SK-N-SH (cell line): Measurements from ENCODE around the gene FLYWCH1. TPM values are rescaled to one million over a fixed set of nuclear protein-coding genes. Genes with fewer than 3 reads are reported as not detected.

Experiments
- CTCF ChIA-PET: fragments of 300-600, 350-600 bp; formaldehyde crosslinking; extraction: SDS; loops from one replicate; lab custom pipeline; 2021; lab: Yijun Ruan, JAX
- POLR2A ChIA-PET: fragments of 350-600 bp; sonication (Branson Sonifier 250); formaldehyde crosslinking; extraction: SDS; loops from one replicate; lab custom pipeline; 2020; ENCODE audit warnings: antibody characterized with exemption, inconsistent platforms; lab: Yijun Ruan, JAX
- DNase-seq: peaks from one replicate; pipeline ENCODE4 v3.0.0; 2012
- H2AFZ ChIP-seq: fragments of 200-600 bp; sonication (generic); 2 replicates; pipeline ENCODE4 v1.8.1; 2016; ENCODE audit warnings: antibody characterized with exemption, mild to moderate bottlenecking, low read depth
- H3F3A ChIP-seq: fragments of 200-600 bp; sonication (generic); replicated peaks from 2 replicates; pipeline ENCODE3; 2016; ENCODE audit warnings: antibody characterized with exemption, mild to moderate bottlenecking; ENCODE audit not compliant: insufficient read depth
- H3K27ac ChIP-seq, 2 experiments: fragments of 200-500 bp in 1 of 2; fragments of 200-600 bp in 1 of 2; sonication (Bioruptor generic) in 1 of 2; sonication (generic), shearing (Covaris generic) in 1 of 2; 2 replicates each; pipeline versions ENCODE4 v1.5.1 to v1.6.1; 2014 to 2016; ENCODE audit warnings: low read depth in 2 of 2, inconsistent platforms in 1 of 2, low read length in 1 of 2, mild to moderate bottlenecking in 1 of 2, mixed read lengths in 1 of 2
- H3K27me3 ChIP-seq: fragments of 200-600 bp; sonication (generic), shearing (Covaris generic); 2 replicates; pipeline ENCODE4 v1.6.1; 2016; ENCODE audit warnings: mixed run types; ENCODE audit not compliant: insufficient read depth
- H3K36me3 ChIP-seq, 2 experiments: fragments of 200-500 bp in 1 of 2; fragments of 200-600 bp in 1 of 2; sonication (Bioruptor generic) in 1 of 2; sonication (generic) in 1 of 2; replicated peaks in 1 of 2; 2 replicates each; pipeline versions ENCODE3 to v1.5.1; 2014 to 2016; ENCODE audit warnings: low read length in 1 of 2, mild to moderate bottlenecking in 1 of 2; ENCODE audit not compliant: insufficient read depth in 2 of 2, control insufficient read depth in 1 of 2
- H3K4me1 ChIP-seq, 2 experiments: fragments of 200-500 bp in 1 of 2; fragments of 200-600 bp in 1 of 2; sonication (Bioruptor generic) in 1 of 2; sonication (generic), shearing (Covaris generic) in 1 of 2; 2 replicates each; pipeline versions ENCODE4 v1.5.1 to v1.6.1; 2014 to 2016; ENCODE audit warnings: low read depth in 1 of 2, low read length in 1 of 2, mixed run types in 1 of 2; ENCODE audit not compliant: insufficient read depth in 2 of 2, control insufficient read depth in 1 of 2
- H3K4me2 ChIP-seq: fragments of 200-600 bp; sonication (generic), shearing (Covaris generic); 2 replicates; pipeline ENCODE4 v1.6.1; 2017; ENCODE audit warnings: mixed run types
- H3K4me3 ChIP-seq, 2 experiments: fragments of 200-500 bp in 1 of 2; fragments of 200-600 bp in 1 of 2; sonication (Bioruptor generic) in 1 of 2; sonication (generic), shearing (Covaris generic) in 1 of 2; 2 replicates each; pipeline versions ENCODE4 v1.5.1 to v1.8.1; 2014 to 2016; ENCODE audit warnings: low read depth in 2 of 2, inconsistent platforms in 1 of 2, low read length in 1 of 2, mild to moderate bottlenecking in 1 of 2, mixed read lengths in 1 of 2, moderate library complexity in 1 of 2
- H3K79me2 ChIP-seq: fragments of 200-600 bp; sonication (generic); 2 replicates; pipeline ENCODE4 v1.8.1; 2017; ENCODE audit warnings: mild to moderate bottlenecking; ENCODE audit not compliant: insufficient read depth
- H3K9ac ChIP-seq: fragments of 200-600 bp; sonication (generic); 2 replicates; pipeline ENCODE4 v1.6.1; 2017; ENCODE audit warnings: mixed run types
- H3K9me2 ChIP-seq: fragments of 200-600 bp; sonication (generic); 2 replicates; pipeline ENCODE4 v1.6.1; 2017; ENCODE audit warnings: mixed run types
- H3K9me3 ChIP-seq: fragments of 200-600 bp; sonication (generic); 2 replicates; pipeline ENCODE4 v1.6.1; 2017; ENCODE audit warnings: mixed run types, mild to moderate bottlenecking, moderate library complexity
- H4K20me1 ChIP-seq: fragments of 200-600 bp; sonication (generic); 2 replicates; pipeline ENCODE4 v1.6.1; 2017; ENCODE audit warnings: mild to moderate bottlenecking, mixed run types; ENCODE audit not compliant: insufficient read depth
- CHD2 ChIP-seq: fragments of 150-350 bp; IDR thresholded peaks from 2 replicates; pipeline ENCODE4 v1.6.1; 2018; ENCODE audit warnings: low read length; ENCODE audit not compliant: partially characterized antibody
- CTCF ChIP-seq: fragments of 200-600 bp; sonication (generic); IDR thresholded peaks from 2 replicates; pipeline ENCODE4 v1.6.1; 2017; ENCODE audit warnings: antibody characterized with exemption, mild to moderate bottlenecking, moderate library complexity
- ELF1 ChIP-seq: IDR thresholded peaks from 2 replicates; pipeline ENCODE4 v1.4.0; 2012
- EP300 ChIP-seq, 2 experiments: IDR thresholded peaks; 2 replicates each; pipeline versions ENCODE4 v1.4.0 to v1.6.1; 2012; ENCODE audit warnings: borderline replicate concordance in 1 of 2, low read depth in 1 of 2, low read length in 1 of 2
- FOXJ3 ChIP-seq: sonication (generic); formaldehyde crosslinking; IDR thresholded peaks from 2 replicates; pipeline ENCODE4 v1.5.1; 2020; ENCODE audit warnings: mild to moderate bottlenecking, missing genetic modification reagents
- FOXM1 ChIP-seq: IDR thresholded peaks from 2 replicates; pipeline ENCODE4 v1.4.0; 2012; ENCODE audit warnings: low read depth, mild to moderate bottlenecking
- GABPA ChIP-seq: IDR thresholded peaks from 2 replicates; pipeline ENCODE4 v1.4.0; 2012; ENCODE audit warnings: low read depth, mild to moderate bottlenecking
- GATA2 ChIP-seq: sonication (generic); formaldehyde crosslinking; IDR thresholded peaks from 2 replicates; pipeline ENCODE4 v1.5.0; 2020; ENCODE audit warnings: mild to moderate bottlenecking, missing genetic modification reagents
- MAX ChIP-seq: IDR thresholded peaks from 2 replicates; pipeline ENCODE4 v1.4.0; 2012; ENCODE audit warnings: low read depth
- MEF2A ChIP-seq: IDR thresholded peaks from 2 replicates; pipeline ENCODE4 v1.4.0; 2012; ENCODE audit warnings: low read depth, borderline replicate concordance
- MXI1 ChIP-seq: IDR thresholded peaks from 2 replicates; pipeline ENCODE4 v1.6.1; 2012; ENCODE audit warnings: mild to moderate bottlenecking, low read depth, low read length, improper control_type of control experiment
- NFIC ChIP-seq: IDR thresholded peaks from 2 replicates; pipeline ENCODE4 v1.4.0; 2012; ENCODE audit warnings: borderline replicate concordance
- NRF1 ChIP-seq: IDR thresholded peaks from 2 replicates; pipeline ENCODE4 v1.6.1; 2012; ENCODE audit warnings: low read depth, mild to moderate bottlenecking, low read length
- POLR2AphosphoS5 ChIP-seq: IDR thresholded peaks from 2 replicates; pipeline ENCODE4 v1.6.1; 2012; ENCODE audit warnings: low read depth, low read length
- RAD21 ChIP-seq: IDR thresholded peaks from 2 replicates; pipeline ENCODE4 v1.6.1; 2012; ENCODE audit warnings: mild to moderate bottlenecking, low read length
- RXRA ChIP-seq: IDR thresholded peaks from 2 replicates; pipeline ENCODE4 v1.4.0; 2012; ENCODE audit warnings: low read depth, mild to moderate bottlenecking, borderline replicate concordance
- SMC3 ChIP-seq: IDR thresholded peaks from 2 replicates; pipeline ENCODE4 v1.6.1; 2012; ENCODE audit warnings: low read depth, low read length, improper control_type of control experiment
- TAF1 ChIP-seq: IDR thresholded peaks from 2 replicates; pipeline ENCODE4 v1.6.1; 2012; ENCODE audit warnings: low read depth, mild to moderate bottlenecking, low read length, moderate library complexity, borderline replicate concordance
- TCF12 ChIP-seq: IDR thresholded peaks from 2 replicates; pipeline ENCODE4 v1.4.0; 2012
- USF2 ChIP-seq: fragments of 150-350 bp; IDR thresholded peaks from 2 replicates; pipeline ENCODE4 v1.6.1; 2017; ENCODE audit warnings: antibody characterized with exemption, low read length, low read depth, borderline replicate concordance
- WGBS: methylation state at CpG from one replicate; pipeline ENCODE4 v1.1.6; 2017; ENCODE audit warnings: low lambda C conversion rate; 5-methylcytosine and 5-hydroxymethylcytosine counted together
- polyA plus RNA-seq, 3 experiments: library from polyadenylated mRNA; depleted of rRNA; stranded (reverse); fragments of >200 nt; gene quantifications; 2 replicates each; pipeline ENCODE4 v1.2.3, GENCODE V29; 2012
- TF ChIP-seq, protein P1 (sequence below): IDR thresholded peaks from 2 replicates; pipeline ENCODE4 v1.4.0; 2012; ENCODE audit warnings: low read depth, borderline replicate concordance

The FLYWCH1 gene
- polyA plus RNA-seq, 1 of the 3 experiments (the other 2 are of a cell fraction): 30.1 TPM

GRCh38 chr16:2867661-2867986 is 44.1 kb upstream of the FLYWCH1 start:
- no peaks in the 10 kb centered on the region for H3K79me2 ChIP-seq
- no peaks in the 10 kb centered on the region for H3K9me3 ChIP-seq
- POLR2A ChIA-PET: interaction anchor here (0.6 to 2.0 kb wide), 9 partner anchors 14 to 185 kb away, joined by 3 to 23 read pairs (median 6); partner anchors contain the start of genes FLYWCH2 and KCTD5
- TF ChIP-seq TAF1 (no peak), NFIC (no peak), RXRA (no peak)
- no peaks in the 10 kb centered on the region for H4K20me1 ChIP-seq
- peak overlapping the region; percentile 93 for H3K4me2 ChIP-seq
- no peaks in the 10 kb centered on the region for H3K27me3 ChIP-seq
- peaks cover 11% of the 10 kb centered on the region for H3F3A ChIP-seq
- 55% methylated on average over 8 of the region's 8 CpGs for WGBS
- H3K9ac ChIP-seq: peak overlapping the region; percentile 87
- H3K4me3 ChIP-seq: peak overlapping the region; percentile 61 to 71
- DNase-seq: no peak
- H3K36me3 ChIP-seq: no peaks in the 10 kb centered on the region
- peak overlapping the region; percentile 90 to 95 for H3K27ac ChIP-seq
- H3K9me2 ChIP-seq: no peaks in the 10 kb centered on the region
- CTCF ChIA-PET: interaction anchor here (0.8 to 10.9 kb wide), 33 partner anchors 9 to 384 kb away, joined by 3 to 144 read pairs (median 7); partner anchors contain the start of genes FLYWCH1, FLYWCH2, PRSS22 and SRRM2
- peaks cover 4 to 5% of the 10 kb centered on the region in 2 experiments; a peak in 3 of 4 replicates for H3K4me1 ChIP-seq
- peak overlapping the region; percentile 100 for H2AFZ ChIP-seq

GRCh38 chr16:2867987-2868789 is 43.5 kb upstream of the FLYWCH1 start:
- Histone ChIP-seq H3K9ac (peak overlapping the region; percentile 87), H4K20me1 (no peaks in the 10 kb centered on the region), H3K36me3 (no peaks in the 10 kb centered on the region), H3K27me3 (no peaks in the 10 kb centered on the region), H2AFZ (peak overlapping the region; percentile 100), H3K9me2 (no peaks in the 10 kb centered on the region), H3K79me2 (no peaks in the 10 kb centered on the region), H3K27ac (peak overlapping the region; percentile 90 to 95), H3F3A (peaks cover 11% of the 10 kb centered on the region), H3K4me1 (peaks cover 4 to 5% of the 10 kb centered on the region in 2 experiments; a peak in 3 of 4 replicates), H3K4me3 (peak overlapping the region; percentile 61 to 71), H3K9me3 (no peaks in the 10 kb centered on the region), H3K4me2 (peak overlapping the region; percentile 93)
- POLR2A ChIA-PET: interaction anchor here (0.6 to 2.0 kb wide), 10 partner anchors 15 to 186 kb away, joined by 3 to 23 read pairs (median 6); partner anchors contain the start of genes FLYWCH2, KCTD5 and ZG16B
- under 1% methylated on average over 19 of the region's 45 CpGs for WGBS
- peak; percentile 98 for DNase-seq
- CTCF ChIA-PET: interaction anchor here (0.6 to 10.9 kb wide), 51 partner anchors 9 to 385 kb away, joined by 3 to 144 read pairs (median 5); partner anchors contain the start of genes FLYWCH1, FLYWCH2, PRSS22 and PRSS41
- peak; percentile 61 for TF ChIP-seq CHD2
- TF ChIP-seq TAF1: peak; percentile 93
- TF ChIP-seq FOXJ3 (CRISPR knock-in tag): no peak
- TF ChIP-seq MXI1: peak; percentile 19
- TF ChIP-seq RAD21: peak; percentile 92
- peak; percentile 93 for TF ChIP-seq GABPA
- peak in 1 of 2 experiments; percentile 11; a peak in 1 of 4 replicates for TF ChIP-seq EP300 (IDR thresholded peaks at IDR 0.05; ENCODE audit: borderline replicate concordance in 1 of 2, low read depth in 1 of 2, low read length in 1 of 2)
- TF ChIP-seq MEF2A: no peak
- peak; percentile 94 for TF ChIP-seq CTCF
- TF ChIP-seq NRF1: peak; percentile 44; the same call in 1 of the 2 replicates
- TF ChIP-seq NFIC: peak; percentile 36; the same call in 1 of the 2 replicates
- peak; percentile 78; the same call in 1 of the 2 replicates for TF ChIP-seq RXRA
- TF ChIP-seq SMC3: peak; percentile 86
- TF ChIP-seq POLR2AphosphoS5: peak; percentile 94
- peak; percentile 65; the same call in 1 of the 2 replicates for TF ChIP-seq MAX
- TF ChIP-seq ELF1: peak; percentile 59; the same call in 1 of the 2 replicates
- peak; percentile 41 for TF ChIP-seq TCF12
- TF ChIP-seq USF2: no peak
- TF ChIP-seq GATA2 (CRISPR knock-in tag): peak; percentile 48; the same call in 1 of the 2 replicates
- TF ChIP-seq FOXM1: 0 out of 2 replicates have a peak, but pooled peaks have one; percentile 46
- TF ChIP-seq, protein P1, sequence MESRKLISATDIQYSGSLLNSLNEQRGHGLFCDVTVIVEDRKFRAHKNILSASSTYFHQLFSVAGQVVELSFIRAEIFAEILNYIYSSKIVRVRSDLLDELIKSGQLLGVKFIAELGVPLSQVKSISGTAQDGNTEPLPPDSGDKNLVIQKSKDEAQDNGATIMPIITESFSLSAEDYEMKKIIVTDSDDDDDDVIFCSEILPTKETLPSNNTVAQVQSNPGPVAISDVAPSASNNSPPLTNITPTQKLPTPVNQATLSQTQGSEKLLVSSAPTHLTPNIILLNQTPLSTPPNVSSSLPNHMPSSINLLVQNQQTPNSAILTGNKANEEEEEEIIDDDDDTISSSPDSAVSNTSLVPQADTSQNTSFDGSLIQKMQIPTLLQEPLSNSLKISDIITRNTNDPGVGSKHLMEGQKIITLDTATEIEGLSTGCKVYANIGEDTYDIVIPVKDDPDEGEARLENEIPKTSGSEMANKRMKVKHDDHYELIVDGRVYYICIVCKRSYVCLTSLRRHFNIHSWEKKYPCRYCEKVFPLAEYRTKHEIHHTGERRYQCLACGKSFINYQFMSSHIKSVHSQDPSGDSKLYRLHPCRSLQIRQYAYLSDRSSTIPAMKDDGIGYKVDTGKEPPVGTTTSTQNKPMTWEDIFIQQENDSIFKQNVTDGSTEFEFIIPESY: no peak
